Thyroid gland (tissue), 4 donors: Measurements from ENCODE around the gene EFNA2. TPM values are rescaled to one million over a fixed set of nuclear protein-coding genes. Genes with fewer than 3 reads are reported as not detected.

Experiments
- DNase-seq, 2 donors: peaks; one replicate each; pipeline ENCODE4 v3.0.0-alpha.2; 2019
- H3K27ac ChIP-seq, 3 donors: fragments of 200-600 bp; sonication (generic); 1 replicate in 2 of 3; 2 replicates in 1 of 3; pipeline ENCODE4 v1.5.1; 2016 to 2019; ENCODE audit warnings: mild to moderate bottlenecking in 1 of 3, moderate library complexity in 1 of 3
- H3K27me3 ChIP-seq: fragments of 200-600 bp; sonication (generic); one replicate; pipeline ENCODE4 v1.5.1; 2019
- H3K36me3 ChIP-seq, 2 donors: fragments of 200-600 bp; sonication (generic); one replicate each; pipeline ENCODE4 v1.5.1; 2016 to 2019
- H3K4me1 ChIP-seq, 2 donors: fragments of 200-600 bp; sonication (generic); one replicate each; pipeline ENCODE4 v1.5.1; 2017 to 2019
- H3K4me3 ChIP-seq, 3 donors: fragments of 200-600 bp; sonication (generic); replicated peaks in 1 of 3; 1 replicate in 2 of 3; 2 replicates in 1 of 3; pipeline ENCODE4 v1.5.1; 2016; ENCODE audit warnings: mild to moderate bottlenecking in 1 of 3
- H3K9me3 ChIP-seq: fragments of 200-600 bp; sonication (generic); one replicate; pipeline ENCODE4 v1.5.1; 2017
- CTCF ChIP-seq, 6 experiments: fragments of 200-600 bp in 3 of 6; fragments of 450-650 bp in 3 of 6; sonication (generic) in 3 of 6; IDR thresholded peaks; one replicate each; pipeline ENCODE4 v1.5.1; 2016 to 2019; ENCODE audit warnings: antibody characterized with exemption in 6 of 6, mild to moderate bottlenecking in 2 of 6, inconsistent platforms in 1 of 6, moderate library complexity in 1 of 6
- POLR2A ChIP-seq, 2 donors: fragments of 450-650 bp; IDR thresholded peaks; one replicate each; pipeline ENCODE4 v1.6.1; 2017; ENCODE audit warnings: antibody characterized with exemption in 2 of 2, mild to moderate bottlenecking in 2 of 2, moderate library complexity in 1 of 2
- WGBS, 2 donors: methylation state at CpG; one replicate each; pipeline ENCODE4 v1.1.5; 2017; 5-methylcytosine and 5-hydroxymethylcytosine counted together
- intact Hi-C: fragments of 100-400 bp; cut with DNase I; formaldehyde crosslinking; loops from one replicate; pipeline ENCODE4 v1.15.1; 2023
- total RNA-seq, 4 donors: library from RNA; depleted of rRNA; stranded (reverse); fragments of >200 nt; gene quantifications; one replicate each; pipeline ENCODE4 v1.2.3, GENCODE V29; 2016

EFNA2 gene
- total RNA-seq, 4 donors from 2014 or later: not detected

- Histone ChIP-seq H3K9me3 (no peaks in the 10 kb centered on the region), H3K4me3 (peak overlapping the region; percentile 58 to 83 (median 59)), H3K4me1 (peaks cover 59 to 74% of the 10 kb centered on the region in 2 donors), H3K27me3 (no peaks in the 10 kb centered on the region), H3K27ac (peak overlapping the region; percentile 87 to 99 (median 98)), H3K36me3 (peaks cover 29 to 30% of the 10 kb centered on the region in 2 donors)
- intact Hi-C loops: no loop called here
- no peak for TF ChIP-seq POLR2A (IDR thresholded peaks at IDR 0.05)
- TF ChIP-seq CTCF (IDR thresholded peaks at IDR 0.05): no peak
- no CpG with 5 or more reads among the region's 67 CpGs for WGBS, 2 donors
- no peak for DNase-seq
Observed at GRCh38 chr19:1249990-1250436, 35.7 kb upstream of the EFNA2 start.

- Histone ChIP-seq H3K4me3 (peak overlapping the region in 2 of 3 donors; percentile 60 to 83), H3K9me3 (no peaks in the 10 kb centered on the region), H3K36me3 (peaks cover 36 to 37% of the 10 kb centered on the region in 2 donors), H3K27ac (peak overlapping the region; percentile 84 to 99 (median 98)), H3K27me3 (no peaks in the 10 kb centered on the region), H3K4me1 (peaks cover 53 to 74% of the 10 kb centered on the region in 2 donors)
- intact Hi-C loops: no loop called here
- 1 to 5% methylated on average over 17 to 18 of the region's 90 CpGs for WGBS, 2 donors
- DNase-seq: peak; percentile 57 to 58
- TF ChIP-seq POLR2A (IDR thresholded peaks at IDR 0.05): no peak
- TF ChIP-seq CTCF (IDR thresholded peaks at IDR 0.05): no peak
Observed at GRCh38 chr19:1250437-1251260, 35.0 kb upstream of the EFNA2 start.

GRCh38 chr19:1251330-1252220 lies 34.1 kb upstream of the EFNA2 start:
- peaks cover 43 to 46% of the 10 kb centered on the region in 2 donors for H3K36me3 ChIP-seq
- peaks cover 47 to 69% of the 10 kb centered on the region in 2 donors for H3K4me1 ChIP-seq
- DNase-seq: peak; percentile 61 to 65

GRCh38 chr19:1252221-1252820 lies 33.4 kb upstream of the EFNA2 start:
- Histone ChIP-seq H3K36me3 (peaks cover 51 to 53% of the 10 kb centered on the region in 2 donors), H3K4me3 (peak overlapping the region in 1 of 3 donors; percentile 83), H3K27ac (peak overlapping the region; percentile 84 to 99 (median 98)), H3K4me1 (peaks cover 44 to 65% of the 10 kb centered on the region in 2 donors), H3K9me3 (no peaks in the 10 kb centered on the region), H3K27me3 (no peaks in the 10 kb centered on the region)
- 2 to 3% methylated on average over 27 to 30 of the region's 30 CpGs for WGBS, 2 donors
- intact Hi-C loops: no loop called here
- TF ChIP-seq POLR2A (IDR thresholded peaks at IDR 0.05) (peak in 1 of 2 donors; percentile 26), CTCF (IDR thresholded peaks at IDR 0.05) (no peak)
- DNase-seq: peak; percentile 96 to 97

More at GRCh38 chr19:1251330-1252220, 34.1 kb upstream of the EFNA2 start:
- Histone ChIP-seq H3K4me3 (peak overlapping the region; percentile 15 to 83 (median 60)), H3K27ac (peak overlapping the region; percentile 84 to 99 (median 98)), H3K27me3 (no peaks in the 10 kb centered on the region), H3K9me3 (no peaks in the 10 kb centered on the region)
- WGBS, 2 donors: 17 to 20% methylated on average over 31 to 36 of the region's 41 CpGs
- TF ChIP-seq CTCF (IDR thresholded peaks at IDR 0.05): no peak
- no peak for TF ChIP-seq POLR2A (IDR thresholded peaks at IDR 0.05)
- intact Hi-C loops: no loop called here
